Heart left ventricle (tissue), 13 donors: ENCODE measurements around the gene IRAG1.

Experiments
- CTCF ChIP-seq, 12 donors: fragments of 200-600 bp; sonication (generic) in 4 of 12; IDR thresholded peaks; one replicate each; pipeline versions ENCODE4 v1.5.0 to v1.8.0; 2018 to 2022; ENCODE audit warnings: antibody characterized with exemption in 12 of 12, mild to moderate bottlenecking in 5 of 12
- POLR2A ChIP-seq, 2 donors: fragments of 450-650 bp; IDR thresholded peaks; one replicate each; pipeline ENCODE4 v1.6.1; 2017; ENCODE audit warnings: antibody characterized with exemption in 2 of 2, mild to moderate bottlenecking in 2 of 2, moderate library complexity in 2 of 2
- donor health status: ischemic (EF 13 %, LVEDD 7.1; RV severe dilation, severe dysfunction).
- donor health status: DM: no; HTN: yes; CAD: no.
- donor health status: DM: no; HTN: no; CAD: no.
- donor health status: ischemic (EF 25% LVEDD 6.9; RV normal size, moderate dysfunction).
- donor health status: ischemic (EF 25% LVEDD 5.7; RV mildly dilated, moderate dysfunction).
- donor health status: ischemic (EF 35%, LVEDD 5.7; RV mildly dilated, moderate dysfunction).
- donor health status: nonischemic (EF 11% LVEDD 7.7; RV severe dilation, severe dysfunction).
- donor health status: DM: yes; HTN: yes; CAD: no.
- donor health status: PGD.
- donor health status: ischemic (EF 29% LVEDD 5.4; RV normal size, mild dysfunction).
- donor health status: nonischemic (EF 23%, LVEDD 6.1; RV moderate dilation, normal function).

GRCh38 chr11:10695833-10696232 lies 2.3 kb upstream of the IRAG1 start:
- no peak for TF ChIP-seq POLR2A (IDR thresholded peaks at IDR 0.05)
- TF ChIP-seq CTCF (IDR thresholded peaks at IDR 0.05), result no peak
